Left ventricle myocardium superior (tissue), 1 donor: ENCODE data around the gene NTRK3. TPM values are rescaled to one million over a fixed set of nuclear protein-coding genes. Genes with fewer than 3 reads are reported as not detected.
"Not testable (repeated sequence)": the region's sequence is repeated elsewhere in the genome, so short reads cannot be mapped to it uniquely, and the experiment has no call there.

Experiments used
- ATAC-seq: fragments of 200-7000 bp; cut with Tn5 transposase; one replicate; pipeline ENCODE4 v1.9.1; 2020; ENCODE audit warnings: mild to moderate bottlenecking, moderate library complexity
- DNase-seq: peaks from one replicate; pipeline ENCODE4 v3.0.0-alpha.2; 2020
- intact Hi-C: fragments of 100-400 bp; cut with micrococcal nuclease; formaldehyde crosslinking; loops from one replicate; pipeline ENCODE4 v1.11.0; 2022
- total RNA-seq: library from RNA; stranded (reverse); fragmentation: NEBNext Ultra II Directional; extraction: Animal tissue kit (Norgen Biotek cat#: 25700); gene quantifications from one replicate; pipeline ENCODE4 v1.2.1, GENCODE V29; 2021
- donor health status: DM: no; HTN: yes; CAD: no; lungs with severe emphysema.

Gene NTRK3
- total RNA-seq, 1 donor from 2014 or later = 4.0 TPM

- no peak for DNase-seq
- intact Hi-C loops = no loop called here
- no peak for ATAC-seq
Observed at GRCh38 chr15:88066636-88067330, 189.8 kb downstream of the NTRK3 start.

GRCh38 chr15:88061452-88061851 is 195.1 kb downstream of the NTRK3 start:
- intact Hi-C loops = no loop called here
- DNase-seq (no peak), ATAC-seq (no peak)

- ATAC-seq (no peak), DNase-seq (no peak)
- intact Hi-C loops = no loop called here
Observed at GRCh38 chr15:88060383-88060782, 196.2 kb downstream of the NTRK3 start.

GRCh38 chr15:88057836-88058235 is 198.7 kb downstream of the NTRK3 start:
- DNase-seq = no peak
- intact Hi-C loops = no loop called here
- no peak for ATAC-seq

GRCh38 chr15:88049506-88049905 is 207.0 kb downstream of the NTRK3 start:
- intact Hi-C loops = no loop called here
- ATAC-seq = no peak
- no peak for DNase-seq

- ATAC-seq (no peak), DNase-seq (no peak)
- intact Hi-C loops = no loop called here
Observed at GRCh38 chr15:88048755-88049154, 207.8 kb downstream of the NTRK3 start.

- ATAC-seq = no peak
- intact Hi-C loops = no loop called here
Observed at GRCh38 chr15:88048237-88048636, 208.3 kb downstream of the NTRK3 start.

GRCh38 chr15:88046576-88047129 is 209.9 kb downstream of the NTRK3 start:
- DNase-seq = no peak
- no peak for ATAC-seq
- intact Hi-C loops = no loop called here

More at GRCh38 chr15:88048237-88048636, 208.3 kb downstream of the NTRK3 start:
- DNase-seq = no peak

GRCh38 chr15:88043396-88043795 is 213.1 kb downstream of the NTRK3 start:
- ATAC-seq = no peak
- intact Hi-C loops = no loop called here
- no peak for DNase-seq

GRCh38 chr15:88042047-88042446 is 214.5 kb downstream of the NTRK3 start:
- ATAC-seq = no peak
- intact Hi-C loops = no loop called here

GRCh38 chr15:88040516-88040915 is 216.0 kb downstream of the NTRK3 start:
- DNase-seq (no peak), ATAC-seq (no peak)
- intact Hi-C loops = no loop called here

More at GRCh38 chr15:88042047-88042446, 214.5 kb downstream of the NTRK3 start:
- no peak for DNase-seq

- ATAC-seq = no peak
- intact Hi-C loops = no loop called here
- no peak for DNase-seq
Observed at GRCh38 chr15:88038261-88038660, 218.3 kb downstream of the NTRK3 start.

- ATAC-seq (no peak), DNase-seq (no peak)
- intact Hi-C loops = no loop called here
Observed at GRCh38 chr15:88036154-88036839, 220.2 kb downstream of the NTRK3 start.

- DNase-seq = no peak
- no peak for ATAC-seq
- intact Hi-C loops = no loop called here
Observed at GRCh38 chr15:88035381-88035780, 221.2 kb downstream of the NTRK3 start.

- intact Hi-C loops, DNase-seq, ATAC-seq: not testable (repeated sequence)
Observed at GRCh38 chr15:88033421-88033820, 223.1 kb downstream of the NTRK3 start.

- DNase-seq (no peak), ATAC-seq (no peak)
- intact Hi-C loops = no loop called here
Observed at GRCh38 chr15:88032787-88033186, 223.8 kb downstream of the NTRK3 start.

- intact Hi-C loops = no loop called here
- DNase-seq (no peak), ATAC-seq (no peak)
Observed at GRCh38 chr15:88031461-88031860, 225.1 kb downstream of the NTRK3 start.

GRCh38 chr15:88029696-88030095 is 226.8 kb downstream of the NTRK3 start:
- DNase-seq (no peak), ATAC-seq (no peak)
- intact Hi-C loops = no loop called here

GRCh38 chr15:88028024-88028423 is 228.5 kb downstream of the NTRK3 start:
- intact Hi-C loops = no loop called here
- peak; percentile 34 for DNase-seq
- ATAC-seq = no peak

GRCh38 chr15:88023914-88024313 is 232.6 kb downstream of the NTRK3 start:
- ATAC-seq = no peak

GRCh38 chr15:88022716-88023115 is 233.8 kb downstream of the NTRK3 start:
- intact Hi-C loops = no loop called here
- ATAC-seq = no peak

More at GRCh38 chr15:88023914-88024313, 232.6 kb downstream of the NTRK3 start:
- no peak for DNase-seq
- intact Hi-C loops = no loop called here

More at GRCh38 chr15:88022716-88023115, 233.8 kb downstream of the NTRK3 start:
- DNase-seq = no peak
